ENCODE data around the gene ICAM3.
"Not testable (repeated sequence)": the region's sequence is repeated elsewhere in the genome, so short reads cannot be mapped to it uniquely, and the experiment has no call there.

Gene ICAM3

GRCh38 chr19:10352764-10353671 lies 13.6 kb upstream of the ICAM3 start:
- H3K4me3 ChIP-seq (ENCODE audit: insufficient read depth, low read depth, low read length), result peak overlapping the region; percentile 34
- H3K27ac ChIP-seq (ENCODE audit: insufficient read depth, low read depth, low read length, poor library complexity, severe bottlenecking), result peak overlapping the region; percentile 77
- 25 to 32% methylated on average over 63 of the region's 63 CpGs for WGBS, 2 experiments

GRCh38 chr19:10346509-10346908 lies 7.1 kb upstream of the ICAM3 start:
- no peak overlapping the region for H3K27ac ChIP-seq (ENCODE audit: insufficient read depth, low read depth, low read length, poor library complexity, severe bottlenecking)
- no peaks in the 10 kb centered on the region for H3K9me3 ChIP-seq (ENCODE audit: control insufficient read depth, low read length)
- 93% methylated on average over 10 of the region's 10 CpGs for WGBS, 2 experiments
- no peaks in the 10 kb centered on the region for H3K27me3 ChIP-seq (ENCODE audit: control insufficient read depth, insufficient read depth, low read length, poor library complexity, severe bottlenecking)
- no peak overlapping the region for H3K4me3 ChIP-seq (ENCODE audit: insufficient read depth, low read depth, low read length)
- no peaks in the 10 kb centered on the region for H3K36me3 ChIP-seq (ENCODE audit: control insufficient read depth, insufficient read depth, low read length)
- H3K4me1 ChIP-seq (ENCODE audit: control insufficient read depth, insufficient read depth, low read length), result no peaks in the 10 kb centered on the region

More at GRCh38 chr19:10352764-10353671, 13.6 kb upstream of the ICAM3 start:
- no peaks in the 10 kb centered on the region for H3K27me3 ChIP-seq (ENCODE audit: control insufficient read depth, insufficient read depth, low read length, poor library complexity, severe bottlenecking)
- peaks cover 5% of the 10 kb centered on the region for H3K36me3 ChIP-seq (ENCODE audit: control insufficient read depth, insufficient read depth, low read length)
- H3K9me3 ChIP-seq (ENCODE audit: control insufficient read depth, low read length), result no peaks in the 10 kb centered on the region
- peaks cover 3% of the 10 kb centered on the region for H3K4me1 ChIP-seq (ENCODE audit: control insufficient read depth, insufficient read depth, low read length)

- Histone ChIP-seq H3K4me3 (ENCODE audit: insufficient read depth, low read depth, low read length) (no peak overlapping the region), H3K36me3 (ENCODE audit: control insufficient read depth, insufficient read depth, low read length) (no peaks in the 10 kb centered on the region), H3K27me3 (ENCODE audit: control insufficient read depth, insufficient read depth, low read length, poor library complexity, severe bottlenecking) (no peaks in the 10 kb centered on the region), H3K9me3 (ENCODE audit: control insufficient read depth, low read length) (no peaks in the 10 kb centered on the region), H3K27ac (ENCODE audit: insufficient read depth, low read depth, low read length, poor library complexity, severe bottlenecking) (no peak overlapping the region), H3K4me1 (ENCODE audit: control insufficient read depth, insufficient read depth, low read length) (no peaks in the 10 kb centered on the region)
- WGBS, 2 experiments, result 94 to 96% methylated on average over 8 to 10 of the region's 10 CpGs
Observed at GRCh38 chr19:10344780-10345179, 5.4 kb upstream of the ICAM3 start.

GRCh38 chr19:10343495-10343894 lies 4.1 kb upstream of the ICAM3 start:
- H3K4me1 ChIP-seq (ENCODE audit: control insufficient read depth, insufficient read depth, low read length), result no peaks in the 10 kb centered on the region
- no peak overlapping the region for H3K27ac ChIP-seq (ENCODE audit: insufficient read depth, low read depth, low read length, poor library complexity, severe bottlenecking)
- no peak overlapping the region for H3K4me3 ChIP-seq (ENCODE audit: insufficient read depth, low read depth, low read length)
- H3K27me3 ChIP-seq (ENCODE audit: control insufficient read depth, insufficient read depth, low read length, poor library complexity, severe bottlenecking), result no peaks in the 10 kb centered on the region
- no peaks in the 10 kb centered on the region for H3K36me3 ChIP-seq (ENCODE audit: control insufficient read depth, insufficient read depth, low read length)
- 82 to 90% methylated on average over 2 of the region's 2 CpGs for WGBS, 2 experiments
- H3K9me3 ChIP-seq (ENCODE audit: control insufficient read depth, low read length), result no peaks in the 10 kb centered on the region

- H3K36me3 ChIP-seq (ENCODE audit: control insufficient read depth, insufficient read depth, low read length), result no peaks in the 10 kb centered on the region
- no peaks in the 10 kb centered on the region for H3K9me3 ChIP-seq (ENCODE audit: control insufficient read depth, low read length)
- WGBS, 2 experiments, result 93 to 98% methylated on average over 5 of the region's 5 CpGs
- H3K4me1 ChIP-seq (ENCODE audit: control insufficient read depth, insufficient read depth, low read length), result no peaks in the 10 kb centered on the region
- peaks cover 9% of the 10 kb centered on the region for H3K27me3 ChIP-seq (ENCODE audit: control insufficient read depth, insufficient read depth, low read length, poor library complexity, severe bottlenecking)
- H3K27ac ChIP-seq (ENCODE audit: insufficient read depth, low read depth, low read length, poor library complexity, severe bottlenecking), result no peak overlapping the region
- H3K4me3 ChIP-seq (ENCODE audit: insufficient read depth, low read depth, low read length), result no peak overlapping the region
Observed at GRCh38 chr19:10339977-10340376, 553 bp upstream of the ICAM3 start.

- H3K36me3 ChIP-seq (ENCODE audit: control insufficient read depth, insufficient read depth, low read length), result no peaks in the 10 kb centered on the region
- WGBS, 2 experiments, result 84 to 85% methylated on average over 6 of the region's 6 CpGs
- peaks cover 6% of the 10 kb centered on the region for H3K4me1 ChIP-seq (ENCODE audit: control insufficient read depth, insufficient read depth, low read length)
- H3K9me3 ChIP-seq (ENCODE audit: control insufficient read depth, low read length), result no peaks in the 10 kb centered on the region
- no peak overlapping the region for H3K4me3 ChIP-seq (ENCODE audit: insufficient read depth, low read depth, low read length)
- H3K27me3 ChIP-seq (ENCODE audit: control insufficient read depth, insufficient read depth, low read length, poor library complexity, severe bottlenecking), result peaks cover 17% of the 10 kb centered on the region
- no peak overlapping the region for H3K27ac ChIP-seq (ENCODE audit: insufficient read depth, low read depth, low read length, poor library complexity, severe bottlenecking)
Observed at GRCh38 chr19:10338940-10339339, 484 bp downstream of the ICAM3 start.

GRCh38 chr19:10336725-10337124 lies 2.7 kb downstream of the ICAM3 start:
- not testable (repeated sequence) for H3K27ac ChIP-seq (ENCODE audit: insufficient read depth, low read depth, low read length, poor library complexity, severe bottlenecking); H3K36me3 ChIP-seq (ENCODE audit: control insufficient read depth, insufficient read depth, low read length); H3K4me3 ChIP-seq (ENCODE audit: insufficient read depth, low read depth, low read length); H3K9me3 ChIP-seq (ENCODE audit: control insufficient read depth, low read length)
- 90 to 95% methylated on average over 9 of the region's 9 CpGs for WGBS, 2 experiments
- peaks cover 19% of the 10 kb centered on the region for H3K27me3 ChIP-seq (ENCODE audit: control insufficient read depth, insufficient read depth, low read length, poor library complexity, severe bottlenecking)
- peaks cover 16% of the 10 kb centered on the region for H3K4me1 ChIP-seq (ENCODE audit: control insufficient read depth, insufficient read depth, low read length)

GRCh38 chr19:10335352-10335985 lies 4.0 kb downstream of the ICAM3 start:
- no peaks in the 10 kb centered on the region for H3K9me3 ChIP-seq (ENCODE audit: control insufficient read depth, low read length)
- H3K36me3 ChIP-seq (ENCODE audit: control insufficient read depth, insufficient read depth, low read length), result no peaks in the 10 kb centered on the region
- H3K4me1 ChIP-seq (ENCODE audit: control insufficient read depth, insufficient read depth, low read length), result peaks cover 17% of the 10 kb centered on the region
- H3K4me3 ChIP-seq (ENCODE audit: insufficient read depth, low read depth, low read length), result no peak overlapping the region
- 70 to 72% methylated on average over 26 of the region's 26 CpGs for WGBS, 2 experiments
- peaks cover 19% of the 10 kb centered on the region for H3K27me3 ChIP-seq (ENCODE audit: control insufficient read depth, insufficient read depth, low read length, poor library complexity, severe bottlenecking)
- H3K27ac ChIP-seq (ENCODE audit: insufficient read depth, low read depth, low read length, poor library complexity, severe bottlenecking), result no peak overlapping the region

GRCh38 chr19:10334588-10335351 lies 4.7 kb downstream of the ICAM3 start:
- no peaks in the 10 kb centered on the region for H3K9me3 ChIP-seq (ENCODE audit: control insufficient read depth, low read length)
- H3K4me3 ChIP-seq (ENCODE audit: insufficient read depth, low read depth, low read length), result peak overlapping the region; percentile 63
- WGBS, 2 experiments, result 7 to 8% methylated on average over 59 of the region's 59 CpGs
- H3K4me1 ChIP-seq (ENCODE audit: control insufficient read depth, insufficient read depth, low read length), result peaks cover 17% of the 10 kb centered on the region
- H3K36me3 ChIP-seq (ENCODE audit: control insufficient read depth, insufficient read depth, low read length), result peaks cover 5% of the 10 kb centered on the region
- H3K27ac ChIP-seq (ENCODE audit: insufficient read depth, low read depth, low read length, poor library complexity, severe bottlenecking), result no peak overlapping the region
- peaks cover 19% of the 10 kb centered on the region for H3K27me3 ChIP-seq (ENCODE audit: control insufficient read depth, insufficient read depth, low read length, poor library complexity, severe bottlenecking)
